Fibroblast of skin of scalp (primary cell): ENCODE data around the gene LETM1.

Experiments used
- DNase-seq: peaks from one replicate; pipeline ENCODE4 v3.0.0-alpha.2; 2013

Gene LETM1

DNA sequence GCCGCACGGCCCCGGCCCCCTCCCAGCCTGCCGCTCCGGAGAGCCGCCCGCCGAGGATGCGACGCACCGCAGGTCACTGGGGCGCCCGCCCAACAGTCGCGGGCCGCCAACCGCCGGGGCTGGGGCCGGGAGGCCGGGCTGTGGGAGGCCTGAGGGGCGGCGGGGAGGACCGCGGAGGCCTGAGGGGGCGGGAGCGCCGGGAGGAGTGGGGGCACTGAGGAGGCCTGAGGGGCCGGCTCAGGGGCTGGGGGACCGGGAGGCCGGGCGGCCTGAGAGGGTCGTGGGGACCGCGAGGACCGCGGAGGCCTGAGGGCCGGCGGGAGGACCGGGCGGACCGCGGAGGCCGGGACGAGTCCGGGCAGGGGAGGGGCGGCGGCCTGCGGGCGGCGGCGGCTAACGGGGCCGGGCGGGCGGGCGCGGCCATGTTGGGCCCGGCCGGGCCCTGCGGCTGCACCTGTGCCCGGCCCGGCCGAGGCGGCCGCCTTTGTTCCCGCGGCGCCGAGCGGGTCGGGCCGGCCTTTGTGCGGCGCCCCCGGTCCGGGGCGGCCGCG lies 15.6 kb upstream of the LETM1 start:
- DNase-seq: peak; percentile 21

- DNase-seq: peak; percentile 95
These were observed 14.9 kb upstream of the LETM1 start, which contains the start of gene NSD2 for GRCh38 chr4:1870578-1871443. Gene NSD2, plus strand, starts transcription at chr4:1871393. Its CDS starts 29,262 bp downstream, at chr4:1900655.

- DNase-seq: peak; percentile 81
These were observed 14.3 kb upstream of the LETM1 start for GRCh38 chr4:1870328-1870577.

DNA sequence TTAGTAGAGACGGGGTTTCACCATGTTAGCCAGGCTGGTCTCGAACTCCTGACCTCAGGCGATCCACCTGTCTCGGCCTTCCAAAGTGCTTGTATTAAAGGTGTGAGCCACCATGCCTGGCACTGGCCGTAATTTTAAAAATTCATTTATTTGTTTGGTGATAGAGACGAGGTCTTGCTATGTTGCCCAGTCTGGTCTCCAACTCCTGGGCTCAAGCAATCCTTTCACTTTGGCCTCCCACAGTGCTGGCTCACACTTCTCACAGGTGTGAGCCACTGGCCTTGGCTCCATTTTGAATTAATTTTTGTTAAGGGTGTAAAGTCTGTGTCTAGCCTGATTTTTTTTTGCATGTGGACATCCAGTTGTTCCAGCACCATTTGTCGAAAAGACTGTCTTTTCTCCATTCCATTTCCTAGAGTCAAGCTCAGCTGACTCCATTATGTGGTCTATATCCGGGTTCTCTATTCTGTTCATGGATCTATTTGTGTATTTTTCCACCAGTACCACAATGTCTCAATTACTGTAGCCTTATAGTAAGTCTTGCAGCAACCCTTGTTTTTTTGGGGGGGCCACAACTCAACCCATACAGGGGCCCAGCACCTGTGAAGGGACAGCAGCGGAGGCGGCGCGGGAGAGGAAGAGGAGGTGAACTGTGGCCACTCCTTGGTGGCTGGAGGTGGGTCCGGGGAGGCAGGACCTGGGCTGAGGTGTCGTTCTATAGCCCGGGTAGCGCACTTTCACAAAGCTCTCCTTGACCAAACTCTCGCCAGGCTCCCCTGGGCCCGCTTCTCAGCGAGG lies 13.8 kb upstream of the LETM1 start:
- DNase-seq: no peak

DNA sequence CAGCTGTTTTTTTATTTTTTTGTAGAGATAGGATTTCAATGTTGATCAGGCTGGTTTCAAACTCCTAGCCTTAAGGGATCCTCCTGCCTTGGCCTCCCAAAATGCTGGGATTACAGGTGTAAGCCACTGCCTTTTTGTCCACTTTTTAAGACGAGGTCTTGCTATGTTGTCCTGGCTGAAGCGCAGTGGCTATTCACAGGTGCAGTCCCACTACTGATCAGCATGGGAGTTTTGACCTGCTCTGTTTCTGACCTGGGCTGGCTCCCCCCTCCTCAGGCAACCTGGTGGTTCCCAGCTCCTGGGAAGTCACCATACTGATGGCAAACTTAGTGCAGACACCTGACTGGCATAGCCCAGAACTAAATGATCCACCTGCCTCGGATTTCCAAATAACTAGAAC lies 13.0 kb upstream of the LETM1 start:
- DNase-seq: no peak

DNA sequence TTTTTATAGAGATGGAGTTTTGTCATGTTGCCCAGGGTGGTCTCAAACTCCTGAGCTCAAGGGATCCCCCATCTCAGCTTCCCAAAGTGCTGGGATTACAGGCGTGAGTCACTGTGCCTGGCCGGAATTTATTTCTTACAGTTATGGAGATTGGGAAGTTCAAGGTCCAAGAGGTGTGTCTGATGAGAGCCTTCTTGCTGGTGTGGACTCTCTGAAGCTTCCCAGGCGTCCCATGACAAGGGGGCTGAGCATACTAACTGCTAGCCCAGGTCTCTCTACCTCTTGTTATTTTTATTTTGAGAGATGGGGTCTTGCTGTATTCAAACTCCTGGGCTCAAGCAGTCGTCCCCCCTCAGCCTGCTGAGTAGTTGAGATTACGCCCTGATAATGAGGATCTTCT lies 12.3 kb upstream of the LETM1 start:
- no peak for DNase-seq

DNA sequence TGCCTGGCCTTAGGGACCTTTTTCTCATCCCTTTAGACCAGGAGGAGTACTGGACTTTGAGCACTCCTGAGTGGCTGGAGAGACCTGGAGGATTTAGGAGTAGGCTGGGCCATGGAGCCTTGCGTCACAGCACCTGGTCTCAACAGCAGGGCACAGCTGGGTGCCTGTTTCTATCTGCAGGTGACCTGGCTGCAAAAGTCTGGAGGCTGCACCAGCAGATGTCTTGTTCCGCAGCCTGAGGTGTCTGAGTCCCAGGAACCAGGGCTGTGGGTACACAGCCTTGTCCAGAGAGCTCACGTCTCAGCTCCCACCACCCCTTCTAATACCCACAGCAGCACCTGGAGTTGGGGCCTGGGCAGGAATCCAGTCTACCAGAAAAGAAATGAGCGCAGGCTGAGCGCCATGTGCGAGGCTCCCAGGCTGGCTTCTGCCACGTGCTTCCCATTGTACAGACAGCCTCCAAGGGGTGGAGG lies 10.3 kb upstream of the LETM1 start:
- no peak for DNase-seq

- no peak for DNase-seq
These were observed 8.4 kb upstream of the LETM1 start for GRCh38 chr4:1864076-1865008.

GRCh38 chr4:1863297-1864033 lies 7.5 kb upstream of the LETM1 start:
- DNase-seq: no peak

GRCh38 chr4:1862961-1863296 lies 7.0 kb upstream of the LETM1 start:
- DNase-seq: no peak

GRCh38 chr4:1862055-1862911 lies 6.3 kb upstream of the LETM1 start:
- DNase-seq: no peak

DNA sequence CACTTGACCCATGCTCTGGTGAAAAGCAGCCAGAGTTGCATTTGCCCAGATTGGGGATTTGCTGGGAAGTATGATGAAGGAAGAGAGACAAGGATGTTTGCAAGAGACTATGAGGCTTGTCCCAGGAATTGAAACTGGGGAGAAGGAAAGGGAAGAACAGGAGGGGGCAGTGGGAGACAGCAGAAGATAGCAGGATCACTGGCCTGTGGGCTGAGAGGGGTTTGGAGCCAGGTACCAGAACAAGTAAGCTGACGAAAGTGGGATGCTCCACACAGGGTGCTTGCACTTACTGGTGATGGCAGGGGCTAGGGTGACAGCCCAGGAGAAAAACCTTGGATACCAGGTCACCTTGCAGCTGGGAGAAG lies 3.4 kb upstream of the LETM1 start:
- no peak for DNase-seq

DNA sequence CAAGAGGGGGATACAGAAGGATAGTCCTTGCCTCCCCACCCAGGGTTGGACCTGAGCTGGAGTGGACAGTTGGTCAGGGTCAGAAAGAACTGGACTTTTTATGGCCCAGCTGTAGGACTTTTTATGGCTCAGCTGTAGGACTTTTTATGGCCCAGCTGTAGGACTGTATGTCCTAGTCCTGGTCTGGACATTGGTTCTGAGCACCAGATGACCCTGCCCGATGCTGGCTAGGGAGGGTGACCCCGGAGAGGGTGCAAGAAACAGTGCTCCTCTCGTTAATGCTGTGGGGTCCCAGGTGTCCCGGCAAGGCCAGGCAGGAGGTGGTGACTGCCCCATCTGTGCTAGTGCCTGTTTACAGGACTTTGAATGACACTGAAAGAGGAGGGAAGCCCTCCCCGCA lies 2.0 kb upstream of the LETM1 start:
- DNase-seq: no peak

DNA sequence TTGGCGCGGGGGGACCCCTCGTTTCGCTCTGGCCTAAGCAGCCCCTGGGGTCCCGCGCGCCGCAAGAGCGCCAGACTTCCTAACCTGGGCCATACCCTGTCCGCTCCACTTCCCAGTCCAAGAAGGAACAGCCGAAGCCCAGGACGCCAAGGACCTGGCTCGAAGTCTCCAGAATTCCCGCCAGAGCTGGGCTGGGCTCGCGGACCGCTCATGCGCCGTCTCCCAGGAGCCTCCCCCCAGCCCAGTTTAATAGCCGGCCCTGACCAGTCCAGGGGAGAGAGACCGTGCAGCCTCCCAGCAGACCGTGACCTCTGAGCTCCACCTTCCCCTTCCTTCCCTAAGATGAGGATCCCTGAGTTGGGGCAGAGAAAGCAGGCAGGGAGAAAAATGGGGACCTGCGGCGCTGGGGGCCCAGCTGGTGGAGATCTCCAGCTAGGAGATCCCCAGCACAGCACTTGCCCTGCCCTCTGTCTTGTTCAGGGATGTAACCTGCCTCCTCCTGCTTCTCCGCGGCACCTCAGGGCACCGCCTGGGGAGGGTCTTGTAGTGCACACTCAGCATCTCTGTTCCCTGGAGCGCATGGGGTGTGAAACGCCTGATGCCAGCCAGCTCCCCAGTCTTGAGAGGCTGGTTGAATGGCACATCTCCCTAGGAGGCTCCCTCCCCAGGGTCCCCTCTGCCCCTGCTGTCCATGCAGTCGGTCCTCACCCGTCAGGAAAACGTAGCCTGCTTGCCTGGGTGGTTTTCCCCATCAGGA lies 1.2 kb upstream of the LETM1 start:
- peak; percentile 12 for DNase-seq

DNA sequence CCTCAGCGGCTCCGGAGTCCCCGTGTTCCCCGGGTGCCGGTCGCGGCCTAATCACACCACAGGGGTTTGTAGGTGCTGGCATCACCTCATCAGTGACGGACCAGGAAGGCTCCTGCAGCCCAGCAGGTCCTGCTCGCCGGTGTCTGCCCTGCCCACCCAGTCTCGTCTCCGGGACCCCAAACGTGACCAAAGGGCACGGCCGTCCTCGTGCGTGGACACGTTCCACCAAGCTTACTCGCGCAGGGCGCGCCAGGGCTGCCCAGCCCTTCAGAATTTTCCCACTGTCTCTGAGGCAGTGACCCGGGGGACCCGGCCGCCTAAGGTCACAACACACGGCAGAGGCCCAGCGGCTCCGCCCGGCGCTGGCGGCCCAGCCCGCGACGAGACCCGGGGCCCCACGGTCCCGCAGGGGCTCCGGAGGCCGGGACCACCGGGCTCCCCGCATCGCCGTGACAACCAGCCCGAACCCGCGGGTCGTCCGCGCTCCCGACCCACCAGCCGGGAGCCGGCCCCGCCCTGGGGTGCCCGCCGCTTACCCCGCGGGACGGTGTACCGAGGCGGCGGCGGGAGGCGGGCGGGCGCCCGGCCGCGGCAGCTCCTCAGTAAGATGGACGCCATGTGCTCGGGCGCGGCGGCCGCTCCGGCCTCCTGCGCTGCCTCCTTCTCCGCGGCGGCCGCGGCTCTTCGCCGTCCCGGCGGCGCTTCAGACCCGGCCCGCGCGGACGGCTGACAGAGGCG lies 454 bp downstream of the LETM1 start:
- no peak for DNase-seq

GRCh38 chr4:1854752-1855151 lies 1.2 kb downstream of the LETM1 start:
- DNase-seq: no peak

GRCh38 chr4:1852904-1853623 lies 2.9 kb downstream of the LETM1 start:
- DNase-seq: no peak

- DNase-seq: no peak
These were observed 4.2 kb downstream of the LETM1 start for GRCh38 chr4:1851575-1852410.
